GM19351 (cell line): ENCODE results near the gene SLC10A2.

Source experiments
- ATAC-seq: cut with Tn5 transposase; IDR thresholded peaks from one replicate; pipeline ENCODE4 v1.9.1; 2021; ENCODE audit warnings: mild to moderate bottlenecking, moderate library complexity; ENCODE audit not compliant: unreplicated experiment

SLC10A2 gene

DNA sequence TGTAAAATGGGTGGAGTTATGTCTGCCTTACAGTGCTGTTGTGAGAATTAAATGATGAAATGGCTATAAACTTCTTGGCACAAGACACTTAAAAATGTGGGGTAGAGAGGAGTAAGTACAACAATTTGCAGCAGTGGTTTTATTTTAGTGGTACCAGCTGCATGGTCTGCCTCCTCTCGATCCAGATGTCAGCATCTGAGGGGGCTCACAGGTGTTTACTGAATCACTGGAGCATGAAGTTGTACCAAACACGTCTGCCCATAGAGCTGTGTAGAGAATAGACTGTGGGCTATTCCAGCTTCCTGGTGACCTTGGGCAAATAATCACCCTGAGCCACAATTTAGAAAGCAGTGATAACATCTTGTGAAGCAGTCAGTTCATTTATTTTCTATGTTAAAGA, 11.1 kb downstream of the SLC10A2 start:
- ATAC-seq = no peak

DNA sequence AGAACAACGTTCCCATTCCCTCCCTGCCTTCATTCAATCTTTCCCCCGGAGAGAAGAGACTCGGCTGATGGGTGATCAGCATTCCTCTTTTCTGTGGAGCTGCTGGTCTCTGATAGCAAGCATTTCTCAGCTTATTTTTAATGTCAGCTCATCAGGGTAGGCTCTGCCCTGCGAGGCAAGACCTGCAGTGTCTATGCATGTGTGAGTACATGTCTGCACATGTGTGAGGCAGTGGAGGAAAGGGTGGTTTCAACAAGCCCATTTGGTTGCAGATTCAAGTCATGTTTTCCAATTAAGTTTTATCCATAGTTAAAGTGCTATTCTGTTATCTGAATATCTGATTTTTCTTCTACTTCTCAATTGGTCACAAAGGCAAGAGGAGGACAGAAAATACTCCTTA, 19.5 kb downstream of the SLC10A2 start:
- ATAC-seq = no peak

DNA sequence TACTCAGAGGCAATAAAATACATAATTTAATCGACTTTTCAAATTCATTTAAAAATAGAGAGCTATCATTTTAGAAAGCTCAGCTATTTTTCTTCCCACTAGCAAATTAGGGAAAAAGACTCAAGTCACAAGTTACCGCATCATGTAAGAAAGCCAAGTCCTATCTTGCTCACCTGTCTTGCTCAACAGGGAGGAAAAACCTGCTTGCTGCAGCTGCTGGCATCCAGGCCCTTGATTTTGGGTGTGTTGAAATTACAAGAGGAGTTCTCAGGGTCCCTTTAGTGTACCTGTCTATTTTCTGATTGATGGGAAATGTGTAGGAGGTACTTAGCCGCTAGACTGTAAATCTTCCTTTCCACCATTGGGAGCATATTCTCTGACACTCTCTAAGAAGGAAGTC, 22.2 kb downstream of the SLC10A2 start:
- no peak for ATAC-seq

DNA sequence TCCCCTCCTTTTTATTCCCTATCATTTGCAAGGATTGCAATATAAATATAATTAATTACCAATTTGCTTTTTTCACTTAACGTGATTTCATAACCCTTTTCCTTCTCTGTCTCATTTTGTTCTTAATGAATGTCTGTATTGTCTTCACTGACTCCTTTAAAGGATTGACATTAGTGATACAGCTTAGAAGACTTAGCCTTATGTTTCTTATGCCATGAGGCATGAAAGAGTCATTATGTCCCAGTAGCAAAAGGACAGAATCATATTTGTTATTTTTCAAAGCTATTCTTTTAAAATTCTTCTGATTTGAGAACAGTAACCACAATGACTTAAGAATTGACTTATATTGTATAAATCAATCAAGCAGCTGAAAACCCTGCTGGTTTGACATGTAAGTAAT, 26.2 kb downstream of the SLC10A2 start:
- ATAC-seq = no peak

DNA sequence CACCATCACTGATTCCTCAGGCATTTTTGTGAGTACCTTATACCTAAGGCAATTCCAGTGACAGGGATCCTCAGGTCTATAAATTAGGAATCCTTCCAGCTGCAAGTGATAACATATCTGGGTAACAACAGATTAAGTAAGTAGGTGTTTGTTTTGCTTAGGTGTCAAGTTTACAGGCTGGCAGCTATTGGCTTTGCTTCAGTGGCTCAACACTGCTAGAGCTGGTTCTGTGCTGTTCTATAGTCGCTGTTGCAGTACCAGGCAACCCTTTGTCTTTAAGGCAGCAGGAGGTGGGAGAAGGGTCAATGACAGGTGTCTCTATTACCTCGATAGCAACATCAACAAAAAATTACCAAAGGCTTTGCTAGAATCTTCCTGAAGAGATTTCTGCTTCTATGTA, 27.0 kb downstream of the SLC10A2 start:
- ATAC-seq = no peak

DNA sequence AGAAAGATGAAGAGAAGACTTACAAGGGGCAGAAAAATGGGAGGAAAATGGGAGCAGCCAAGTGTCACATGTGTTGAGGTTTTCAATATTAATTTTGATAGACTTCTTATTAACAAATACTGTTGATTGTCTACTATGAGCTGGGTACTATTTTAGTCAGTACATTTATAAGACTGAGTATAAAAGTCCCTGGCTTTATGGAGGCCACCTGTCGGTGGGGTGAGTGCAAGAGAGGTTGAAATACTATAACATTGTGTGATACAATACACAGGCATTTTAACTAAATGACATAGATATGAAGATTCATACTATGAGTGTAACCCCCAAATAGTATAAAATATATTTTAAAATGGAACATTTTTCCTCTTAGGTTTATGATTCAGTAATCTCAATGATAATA, 29.9 kb downstream of the SLC10A2 start:
- ATAC-seq = no peak

DNA sequence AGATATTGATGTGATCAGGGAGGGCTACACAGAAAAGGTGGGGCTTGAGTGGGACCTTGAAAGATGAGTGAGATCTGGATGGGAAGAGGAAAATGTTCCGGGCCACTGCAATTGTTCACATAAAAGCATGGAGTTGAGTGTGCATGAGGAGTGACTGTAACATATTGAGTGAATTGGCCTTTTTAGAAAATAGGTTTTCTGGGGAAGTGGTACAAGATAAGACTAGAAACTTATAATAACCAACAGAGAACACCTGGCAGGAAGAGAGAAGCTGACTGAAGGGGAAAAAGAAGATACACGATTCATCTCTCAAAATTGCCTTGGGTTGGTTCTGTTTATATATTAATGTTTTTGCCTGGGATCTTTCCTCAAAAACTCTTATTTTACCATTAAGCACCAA, 32.2 kb downstream of the SLC10A2 start:
- peak; percentile 18 for ATAC-seq

DNA sequence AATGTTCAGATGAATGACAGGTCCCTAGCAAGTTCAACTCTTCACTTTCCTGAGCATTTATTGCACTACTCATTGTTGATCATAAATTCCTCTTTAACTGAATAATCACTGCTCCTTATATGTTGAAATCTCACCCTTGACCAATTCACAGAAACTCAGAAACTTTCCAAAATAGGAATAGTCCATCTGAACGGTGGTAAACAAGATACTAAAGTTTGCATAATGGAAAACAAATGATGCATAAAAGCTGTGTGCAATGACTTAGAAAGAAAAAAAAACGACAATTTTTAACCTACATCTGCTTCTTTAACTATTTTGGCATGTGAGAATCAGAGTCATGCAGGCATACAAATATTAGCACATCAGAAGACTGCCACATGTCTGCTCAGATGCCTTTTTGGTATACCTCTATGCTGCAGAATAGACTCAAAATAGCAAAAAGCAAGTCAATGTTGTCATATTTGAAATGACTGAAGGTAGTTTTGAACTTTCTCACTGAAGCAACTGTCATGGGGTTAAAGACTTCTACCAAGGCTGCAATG, 34.8 kb downstream of the SLC10A2 start:
- ATAC-seq = peak; percentile 87

DNA sequence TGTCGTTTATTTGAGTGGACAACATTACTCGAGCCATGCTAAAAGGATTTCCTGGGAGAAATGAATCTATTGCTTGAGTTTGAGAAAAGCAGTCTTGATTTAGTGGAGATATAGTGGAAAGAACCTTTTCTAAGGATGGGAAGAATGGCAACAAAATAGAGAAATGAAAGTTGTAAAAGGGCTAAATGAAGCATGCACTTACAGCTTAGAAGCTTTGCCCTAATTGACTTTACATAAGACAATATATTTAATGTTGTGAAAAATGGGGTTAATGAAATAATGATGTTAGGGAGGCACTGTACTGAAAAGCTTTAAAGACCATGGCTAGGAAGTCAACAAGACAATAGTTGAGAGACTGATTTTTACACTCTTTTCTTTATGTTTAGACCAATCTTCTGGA, 35.4 kb downstream of the SLC10A2 start:
- no peak for ATAC-seq

DNA sequence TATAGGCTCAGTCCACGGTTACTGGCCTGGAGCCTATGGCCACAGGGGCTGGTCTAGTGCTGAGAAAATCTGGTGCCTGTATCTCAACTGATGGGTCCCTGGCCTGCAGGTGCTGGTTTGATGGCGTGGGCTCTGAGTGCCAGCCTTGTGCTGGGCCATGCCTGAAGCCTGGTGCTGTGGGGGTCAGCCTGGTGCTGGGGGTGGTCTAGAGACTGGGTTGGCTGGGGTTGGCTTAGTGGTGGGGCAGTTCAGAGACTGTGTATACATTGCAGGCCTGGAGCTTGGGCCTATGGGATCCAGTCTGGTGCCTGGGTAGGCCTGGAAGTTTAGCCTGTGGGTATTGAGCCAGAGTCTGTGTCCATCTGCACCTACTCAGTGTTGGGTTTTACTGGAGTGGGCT, 36.4 kb downstream of the SLC10A2 start:
- no peak for ATAC-seq

DNA sequence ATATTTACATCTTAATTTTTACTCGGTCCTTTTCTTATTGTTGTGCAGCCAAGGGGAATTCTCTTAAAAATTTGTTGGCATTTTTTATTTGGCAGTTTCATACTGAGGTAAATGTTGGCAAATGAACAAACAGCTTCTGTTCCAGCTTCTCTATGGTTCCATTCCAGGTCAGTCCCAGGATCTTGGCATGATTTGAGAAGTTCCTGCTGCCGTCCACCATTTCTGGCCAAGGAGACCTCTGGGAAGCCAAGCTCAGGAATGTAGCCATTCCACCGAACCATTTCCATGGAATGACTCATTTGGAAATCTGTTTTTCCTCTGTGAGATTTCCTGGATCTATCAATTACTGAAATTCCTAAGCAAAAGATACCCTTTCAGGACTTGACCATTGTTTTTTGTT, 43.9 kb downstream of the SLC10A2 start:
- no peak for ATAC-seq

DNA sequence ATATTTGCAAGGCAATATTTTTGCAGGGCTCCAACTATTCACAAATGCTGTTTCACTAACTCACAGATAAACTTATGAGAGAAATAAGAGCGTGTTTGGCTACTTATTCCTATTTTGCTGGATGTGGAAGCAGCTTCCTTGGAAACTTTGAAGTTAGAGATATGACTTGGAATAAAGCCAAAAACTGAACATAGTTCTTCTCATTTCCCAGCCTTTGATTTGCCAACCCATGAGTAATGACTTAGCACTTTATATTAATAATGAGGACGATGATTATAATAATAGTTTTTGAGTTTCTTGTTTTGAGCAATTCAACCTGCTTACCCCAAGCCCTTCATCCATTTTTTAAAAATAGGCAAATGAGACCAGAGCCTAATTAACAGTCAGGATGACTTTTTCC, 47.7 kb downstream of the SLC10A2 start:
- no peak for ATAC-seq

DNA sequence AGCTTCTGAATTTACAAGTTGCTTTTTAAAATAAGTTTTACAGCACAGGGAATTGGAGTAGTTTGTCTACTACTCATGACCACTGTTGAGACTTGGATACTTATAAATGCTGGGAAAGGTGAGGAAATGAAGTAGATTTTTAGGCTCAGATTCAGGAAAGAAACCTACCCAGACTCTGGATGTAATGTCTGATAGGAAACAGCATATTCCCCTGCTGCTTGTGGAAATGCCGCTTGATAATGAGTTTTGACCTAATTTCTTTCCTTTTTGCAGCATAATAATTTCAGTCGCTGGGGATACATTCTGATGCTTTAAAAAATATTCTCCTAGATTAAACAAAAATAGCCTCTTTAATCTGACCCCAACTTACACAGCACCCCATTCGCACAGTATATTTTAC, 53.6 kb downstream of the SLC10A2 start:
- no peak for ATAC-seq

DNA sequence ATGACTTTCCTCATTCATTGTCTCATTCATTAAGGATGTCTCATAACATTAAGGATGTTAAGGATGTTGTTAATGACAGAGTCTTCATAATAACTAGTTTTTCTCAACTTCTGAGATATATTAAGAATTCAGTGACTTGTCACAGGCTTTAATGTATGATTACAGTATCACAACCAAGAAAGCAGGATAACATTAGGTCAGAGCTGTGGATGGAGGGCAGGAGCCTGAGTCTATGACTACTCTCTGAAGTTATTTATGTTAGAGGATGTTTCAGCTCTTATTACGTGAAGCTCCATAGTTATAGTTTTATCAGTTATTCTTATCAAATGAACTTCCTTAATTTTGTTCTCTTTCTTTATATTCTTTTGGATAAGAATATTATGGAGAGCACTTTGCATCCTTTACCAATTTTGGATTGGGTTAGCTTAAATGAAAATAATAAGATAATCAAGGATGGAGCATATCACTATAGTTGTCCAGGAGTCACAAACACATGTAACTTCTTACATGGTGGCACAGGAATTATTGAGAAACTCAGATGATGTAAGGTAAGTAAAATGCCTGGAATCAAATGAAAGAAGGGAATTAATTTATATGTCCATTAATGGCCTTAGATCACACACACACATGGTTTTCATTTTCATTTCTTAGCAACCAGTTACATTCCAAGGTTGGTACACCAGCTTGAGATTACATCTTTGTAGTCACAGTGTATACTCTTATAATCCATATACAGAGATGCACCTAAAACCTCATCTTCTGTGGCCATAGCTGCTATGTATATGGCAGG, 57.0 kb downstream of the SLC10A2 start:
- ATAC-seq = no peak

DNA sequence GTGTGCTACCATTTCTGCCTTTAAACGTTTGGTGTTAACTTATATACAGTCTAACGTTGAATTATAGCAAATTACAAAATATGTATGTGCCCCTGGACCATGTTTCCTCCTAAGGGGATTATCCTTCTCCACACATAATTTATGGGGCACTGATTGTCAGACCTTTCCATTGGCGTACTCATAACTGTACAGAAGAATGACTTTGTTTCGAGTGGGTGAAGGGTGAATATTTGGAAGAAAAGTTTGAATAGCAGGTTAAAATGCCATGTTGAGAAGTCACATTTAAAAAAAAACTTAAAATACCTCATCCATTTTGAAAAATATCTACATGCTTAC, 58.8 kb downstream of the SLC10A2 start:
- ATAC-seq = peak; percentile 40

DNA sequence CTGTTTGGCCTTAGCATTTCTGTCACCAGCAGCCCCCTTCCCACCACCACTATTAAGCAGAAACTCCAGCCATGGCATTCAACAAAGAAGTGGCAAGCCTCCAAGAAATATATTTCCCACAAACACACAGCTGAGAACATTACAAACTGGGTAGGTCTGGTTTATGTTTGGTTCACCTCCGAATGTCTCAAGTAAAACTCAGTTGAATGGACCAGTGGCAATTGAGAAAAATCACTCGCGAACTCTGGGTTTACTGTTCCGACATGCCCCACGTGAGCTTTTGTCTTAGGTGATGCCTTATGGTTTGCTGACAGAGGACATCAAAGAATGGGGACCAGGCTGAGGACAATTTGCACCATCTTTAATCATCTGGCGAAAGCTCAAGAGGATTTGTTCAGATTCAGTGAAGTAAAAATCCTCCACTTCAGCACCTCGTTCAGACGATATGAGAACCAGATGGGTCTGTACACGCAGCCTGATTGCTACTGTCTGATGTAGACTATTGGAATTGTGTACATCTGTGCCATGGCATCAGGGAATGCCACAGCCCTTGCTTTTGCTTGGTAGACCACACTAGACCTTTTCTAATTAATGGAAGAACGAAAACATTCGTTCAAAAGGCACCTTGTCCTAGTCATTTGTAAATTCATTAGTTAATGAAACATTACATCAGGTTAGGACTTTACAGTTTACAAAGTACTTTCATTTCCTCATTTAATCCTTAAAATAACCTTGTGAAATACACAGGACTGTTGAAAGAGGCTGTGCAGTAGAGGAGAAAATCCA, 59.4 kb downstream of the SLC10A2 start:
- ATAC-seq = peak; percentile 94

DNA sequence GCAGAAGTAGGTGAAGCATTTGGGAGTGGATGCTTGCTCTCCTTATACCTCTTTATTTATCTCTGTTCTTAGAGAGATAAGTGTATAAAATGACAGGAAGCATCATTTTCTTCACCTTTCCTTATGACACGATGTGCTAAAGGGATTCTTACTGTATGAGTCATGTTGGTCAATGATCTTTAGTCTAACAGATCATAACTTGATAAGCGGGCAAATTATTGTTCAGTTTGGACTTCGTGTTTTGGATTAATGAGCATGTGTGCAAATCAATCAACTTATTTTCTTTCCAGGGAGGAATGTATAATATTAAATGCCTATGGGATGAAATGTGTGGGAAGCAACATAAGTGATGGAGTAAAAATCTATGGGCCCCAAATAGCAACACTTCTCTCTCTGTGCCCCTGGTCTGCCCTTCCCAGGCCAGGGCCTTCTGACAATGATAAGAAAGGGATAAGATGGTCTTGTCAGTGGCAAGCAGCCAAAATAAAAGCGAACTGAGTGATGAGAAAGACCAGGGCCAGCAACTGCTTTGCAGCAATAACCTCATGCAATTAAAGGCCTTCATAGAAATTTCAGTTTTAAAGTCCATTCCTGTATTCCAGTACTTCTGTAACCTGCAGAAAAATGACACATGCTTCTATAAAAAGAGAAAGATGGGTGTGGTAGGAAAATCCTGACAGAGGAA, 61.4 kb downstream of the SLC10A2 start:
- no peak for ATAC-seq

DNA sequence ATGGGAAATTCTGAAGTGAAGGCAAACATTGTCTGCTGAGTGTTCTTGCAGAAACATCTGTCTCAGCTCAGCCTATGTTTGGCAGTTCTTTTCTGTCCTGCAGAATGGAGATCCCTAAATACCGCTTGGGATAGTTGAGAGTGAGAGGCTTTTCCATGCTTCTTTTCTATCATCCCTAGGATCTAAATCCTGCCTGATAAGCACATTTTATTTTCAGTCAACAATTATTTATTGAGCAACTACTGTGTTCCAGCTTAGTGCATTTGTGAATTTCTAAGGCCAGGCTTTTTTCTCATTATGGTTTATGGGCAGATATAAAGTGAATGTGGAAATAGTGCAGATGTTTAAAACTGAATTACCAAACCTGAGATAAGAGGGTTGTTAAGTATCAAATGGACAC, 62.6 kb downstream of the SLC10A2 start:
- ATAC-seq = no peak

DNA sequence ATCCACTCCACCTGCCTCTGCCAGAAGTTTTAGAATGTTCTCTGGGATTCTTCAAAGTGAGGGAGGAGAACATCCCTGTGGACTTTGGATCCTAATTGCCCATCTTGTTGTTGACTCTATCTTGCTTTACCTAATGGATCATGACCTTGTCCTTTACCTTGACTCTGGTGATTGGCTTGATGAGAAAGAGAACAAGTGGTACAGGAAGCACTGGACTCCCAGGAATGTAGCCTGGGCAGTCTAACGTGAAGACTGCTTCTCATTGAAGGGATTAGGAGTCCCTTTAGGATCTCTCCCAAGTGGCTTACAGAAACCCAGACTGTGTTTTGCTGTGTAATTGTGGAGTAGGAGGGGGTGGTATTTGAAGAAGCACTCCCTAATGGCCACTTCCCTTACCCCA, 63.9 kb downstream of the SLC10A2 start:
- ATAC-seq = no peak

DNA sequence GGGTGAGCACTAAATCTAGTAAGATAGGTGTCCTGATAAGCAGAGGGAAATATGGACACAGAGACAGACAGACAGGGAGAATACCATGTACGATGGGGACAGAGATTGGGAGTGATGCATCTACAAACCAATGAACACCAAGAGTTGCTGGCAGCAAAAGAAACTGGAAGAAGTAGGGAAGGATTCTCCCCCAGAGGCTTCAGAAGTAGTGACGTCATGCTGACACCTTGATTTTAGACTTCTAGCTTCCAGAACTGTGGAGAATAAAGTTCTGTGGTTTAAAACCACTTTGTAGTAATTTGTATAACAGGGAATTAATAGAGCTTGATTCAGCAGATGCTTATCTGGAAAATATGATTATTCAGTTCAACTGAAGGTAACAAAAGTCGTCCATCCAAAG, 66.1 kb downstream of the SLC10A2 start:
- no peak for ATAC-seq

DNA sequence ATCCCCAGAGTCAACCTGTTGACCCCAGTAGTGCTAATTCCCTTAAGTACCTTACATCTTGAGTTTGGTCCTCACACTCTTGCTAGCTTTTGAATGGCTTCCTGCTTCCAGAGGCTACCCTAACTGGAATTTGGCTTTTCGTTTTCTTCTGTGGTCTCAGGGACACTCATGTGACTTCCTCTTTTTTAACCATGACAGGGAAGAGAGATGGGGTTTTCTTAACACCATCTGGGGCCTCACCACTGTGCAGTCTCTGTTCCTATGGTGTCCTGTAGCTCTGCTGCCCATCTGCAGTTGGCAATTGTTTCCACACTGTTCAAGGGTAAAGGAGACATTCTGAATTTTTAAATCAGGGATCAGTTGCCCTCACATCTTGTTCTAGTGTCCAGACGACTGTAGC, 66.7 kb downstream of the SLC10A2 start:
- peak; percentile 55 for ATAC-seq
